ENCODE data around the gene ADAMTS5.

GRCh38 chr21:26966649-26967061, 233 bp downstream of the ADAMTS5 start:
- TF ChIP-seq CTCF (IDR thresholded peaks at IDR 0.05) (no peak), POLR2A (IDR thresholded peaks at IDR 0.05) (no peak), POLR2AphosphoS5 (IDR thresholded peaks at IDR 0.05; ENCODE audit: insufficient read depth in 1 of 2, low read depth in 1 of 2) (no peak)
